ENCODE results near the gene NEUROD4.

Gene NEUROD4

DNA sequence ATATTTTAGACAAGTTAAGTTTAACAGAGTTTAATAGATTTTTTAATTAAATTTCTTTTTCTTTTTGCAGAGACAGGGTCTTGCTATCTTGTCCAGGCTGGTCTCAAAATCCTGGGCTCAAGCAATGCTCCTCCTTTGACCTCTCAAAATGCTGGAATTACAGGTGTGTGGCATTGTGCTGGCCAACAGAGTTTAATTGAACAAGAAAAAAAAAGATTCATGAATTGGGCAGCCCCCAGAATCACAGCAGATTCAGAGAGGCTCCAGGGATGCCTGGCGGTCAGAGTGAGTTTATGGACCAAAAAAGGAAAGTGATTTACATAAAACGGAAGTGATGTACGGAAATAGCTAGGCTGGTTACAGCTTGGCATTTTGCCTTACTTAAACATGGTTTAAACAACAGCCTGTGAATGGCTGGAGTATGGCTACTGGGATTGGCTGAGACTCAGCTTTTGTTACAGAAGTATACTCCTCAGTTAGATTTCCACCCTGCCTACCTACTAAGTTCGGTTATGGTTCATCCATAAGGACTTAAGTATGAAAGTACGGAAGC, 20.7 kb upstream of the NEUROD4 start:
- no peak for DNase-seq (ENCODE audit: low read depth)

DNA sequence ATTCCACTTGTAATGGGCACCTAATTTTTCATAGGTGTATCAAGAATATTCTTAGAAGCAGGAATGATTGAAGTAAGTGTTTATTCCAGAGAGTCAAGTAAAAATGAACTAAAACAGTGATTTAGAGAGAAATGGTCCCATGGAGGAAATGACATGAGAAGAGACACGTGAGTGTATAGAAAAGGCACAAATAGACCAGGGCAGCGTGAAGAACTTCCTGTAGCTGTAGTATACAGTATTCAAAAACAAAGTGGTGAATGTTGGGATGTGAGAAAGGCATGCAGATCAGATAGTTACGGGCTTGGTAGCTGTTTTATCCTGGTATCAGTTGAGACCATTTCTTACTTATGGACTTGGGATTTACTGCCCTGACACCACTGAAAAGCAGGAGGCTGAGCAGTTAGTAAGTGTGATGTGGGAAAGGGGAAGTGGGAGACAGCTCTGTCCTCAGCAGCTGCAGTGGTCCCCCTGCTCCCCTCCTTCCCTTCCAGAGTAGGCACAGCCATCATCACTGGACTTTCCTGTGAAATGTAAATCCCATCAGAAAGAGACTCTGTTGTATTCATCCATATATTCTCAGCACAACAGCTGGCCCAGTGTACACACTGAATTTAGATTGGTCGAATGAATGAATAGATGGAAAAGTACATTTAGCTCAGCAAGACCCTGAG, 18.4 kb upstream of the NEUROD4 start:
- no peak for DNase-seq (ENCODE audit: low read depth)

DNA sequence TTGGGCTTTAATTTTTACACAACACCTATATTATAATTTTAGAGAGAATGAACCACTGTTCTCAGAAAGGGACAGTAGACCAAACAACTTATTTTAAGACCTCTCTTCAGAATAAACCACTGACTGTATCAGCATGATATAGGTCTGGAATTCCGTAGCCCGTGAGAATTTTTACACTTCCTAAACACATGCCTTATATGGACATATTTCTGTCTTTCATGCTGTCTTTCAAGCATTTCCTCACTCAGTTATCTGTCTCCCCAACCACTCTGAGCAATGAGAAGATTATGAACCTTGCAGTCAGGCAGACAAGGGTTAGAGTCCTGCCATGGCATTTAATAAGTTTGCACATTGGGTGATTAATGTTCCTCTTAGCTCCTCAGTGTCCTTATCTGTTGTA, 17.4 kb upstream of the NEUROD4 start:
- DNase-seq (ENCODE audit: low read depth): no peak

DNA sequence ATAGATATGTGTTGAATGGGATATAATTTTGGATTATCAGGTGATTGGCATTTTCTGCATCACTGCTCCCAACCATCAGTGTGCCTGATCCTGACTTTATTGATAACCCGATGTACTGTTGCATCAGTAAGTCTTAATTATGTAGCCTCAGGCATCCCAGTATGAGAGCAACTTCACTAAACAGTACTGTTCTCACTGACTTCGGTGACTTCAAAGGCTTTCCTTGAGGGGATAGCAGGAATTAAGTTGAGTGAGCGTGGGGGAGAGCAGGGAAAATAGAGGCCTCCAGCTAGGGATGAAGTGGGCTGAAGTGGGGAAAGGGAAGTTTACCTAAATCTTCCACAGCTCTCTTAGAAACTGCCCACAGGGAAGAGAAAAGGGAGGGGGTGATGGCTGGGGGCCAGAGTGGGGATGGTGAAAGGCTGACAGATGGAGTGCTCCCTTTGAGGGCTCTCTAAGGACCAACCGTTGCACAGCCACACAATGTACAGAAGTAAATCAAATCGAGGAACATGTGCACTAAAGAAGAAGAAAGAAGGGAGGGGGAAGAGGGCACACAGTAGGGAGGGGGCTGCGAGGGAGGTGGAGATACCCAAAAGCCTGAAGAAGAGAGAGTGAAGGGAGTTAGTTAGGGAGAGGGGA, 10.7 kb upstream of the NEUROD4 start:
- DNase-seq (ENCODE audit: low read depth): no peak

DNA sequence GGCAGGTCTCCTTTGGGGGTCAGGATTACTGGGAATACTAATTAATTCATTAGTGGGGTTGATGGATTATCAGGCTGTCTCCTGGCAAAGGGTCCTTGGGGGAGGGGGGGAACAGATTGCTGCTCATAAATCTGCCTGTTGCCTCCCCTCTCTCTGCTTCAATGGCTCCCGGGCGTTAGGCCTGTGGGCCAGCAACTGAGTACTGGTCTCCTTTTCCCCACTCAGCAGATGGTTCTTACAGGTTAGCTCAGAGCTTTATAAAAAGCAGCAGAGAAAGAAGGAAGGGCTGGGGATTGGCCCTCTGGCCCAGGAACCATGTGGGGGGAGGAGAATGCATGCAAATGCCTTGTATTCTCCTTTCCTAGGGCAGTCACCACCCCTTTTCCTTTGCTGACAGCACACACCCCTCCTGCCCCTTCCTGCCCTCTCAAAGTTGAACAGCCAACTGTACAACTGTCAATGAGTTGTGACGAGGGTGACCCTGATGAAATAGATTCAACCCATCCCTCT, 2.3 kb upstream of the NEUROD4 start:
- DNase-seq (ENCODE audit: low read depth): no peak

DNA sequence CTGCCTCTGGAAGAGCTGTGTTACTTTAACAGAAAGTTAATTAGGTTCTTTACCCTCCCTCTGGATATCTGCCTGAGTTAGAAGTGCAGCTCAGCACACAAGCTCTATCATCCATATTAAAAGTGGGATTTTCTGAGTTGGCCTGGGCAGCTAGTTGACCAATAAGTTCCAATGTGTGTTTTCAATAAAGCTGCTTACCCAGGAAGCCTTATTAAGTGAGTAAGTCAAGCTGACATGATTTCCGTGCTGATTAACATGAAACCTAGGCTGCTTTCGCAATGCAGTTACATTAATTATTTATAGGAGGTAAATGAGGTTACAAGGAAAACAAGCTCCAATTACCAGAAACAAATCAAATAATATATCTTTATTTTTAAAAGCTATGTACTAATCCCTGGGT, 4.8 kb downstream of the NEUROD4 start:
- DNase-seq (ENCODE audit: low read depth): no peak

DNA sequence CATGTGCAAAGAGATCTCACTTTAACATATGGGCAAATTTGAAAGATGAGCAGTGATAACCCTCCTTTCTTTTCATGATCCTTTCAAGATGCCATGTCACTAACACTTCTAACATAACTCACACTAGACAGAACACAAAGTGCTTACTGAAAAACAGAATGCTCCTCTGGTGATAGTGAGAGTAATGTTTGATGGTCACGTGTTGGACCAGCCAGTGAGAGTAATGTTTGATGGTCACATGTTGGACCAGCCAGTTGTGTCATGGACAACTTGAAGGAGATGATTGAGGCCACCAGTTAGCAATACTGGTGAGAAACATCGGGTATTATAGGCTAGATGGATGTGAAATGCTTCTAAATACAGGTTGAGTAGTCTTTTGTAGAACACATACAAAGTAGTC, 5.7 kb downstream of the NEUROD4 start:
- no peak for DNase-seq (ENCODE audit: low read depth)

DNA sequence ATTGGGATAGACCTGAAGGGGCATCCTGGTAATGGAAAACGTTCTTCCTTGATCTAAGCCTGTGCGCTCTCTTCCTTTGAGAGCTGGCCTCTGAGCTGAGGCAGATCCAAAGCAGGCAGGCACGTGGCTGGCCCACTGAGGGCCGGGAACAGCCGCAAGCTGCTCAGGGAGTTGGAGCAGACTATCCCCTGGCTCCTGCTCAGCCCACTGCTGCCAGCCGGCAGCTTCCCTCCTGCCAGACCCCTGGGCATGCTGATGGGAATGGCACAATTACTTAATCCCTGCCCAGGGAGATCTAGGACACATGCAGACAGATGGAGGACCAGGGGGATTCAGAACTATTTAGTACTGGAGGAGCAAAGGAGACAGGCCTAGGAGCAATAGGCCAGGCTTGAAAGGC, 14.4 kb downstream of the NEUROD4 start:
- no peak for DNase-seq (ENCODE audit: low read depth)

DNA sequence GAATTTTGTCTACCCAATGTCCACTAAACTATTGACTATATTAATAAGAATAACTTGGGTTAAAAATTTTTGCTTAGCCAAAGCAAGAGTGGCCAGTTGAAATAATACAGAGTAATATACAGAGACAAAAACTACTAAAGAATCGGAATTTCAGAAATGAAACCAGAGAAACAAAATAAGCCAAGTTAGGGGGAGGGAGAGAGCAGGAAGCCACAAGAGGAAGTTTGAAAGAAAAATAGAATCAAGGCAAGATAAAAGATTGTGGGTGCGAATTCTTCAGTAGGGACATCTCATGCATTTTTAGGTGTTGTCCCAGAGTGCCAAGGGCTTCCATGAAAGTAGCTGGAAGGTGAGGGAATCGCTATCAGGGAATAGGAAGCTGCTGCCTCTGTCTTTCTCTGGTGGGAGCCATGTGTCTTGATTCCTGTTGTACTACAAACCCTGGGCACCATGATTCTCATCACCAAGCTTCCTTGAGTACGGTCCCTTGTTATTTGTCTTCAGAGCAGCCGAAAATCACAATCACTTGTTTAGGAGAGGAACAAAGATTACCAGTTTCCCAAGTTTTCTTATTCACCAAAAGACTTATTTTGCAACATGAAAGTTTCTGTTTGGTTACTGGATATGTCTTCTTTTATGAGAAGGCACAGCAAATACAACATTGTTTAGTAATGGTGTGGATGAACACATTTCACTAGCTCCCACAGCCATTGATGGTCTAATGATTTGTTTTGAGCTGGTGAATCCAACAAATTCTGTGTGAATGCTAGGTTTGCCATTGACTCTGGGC, 16.7 kb downstream of the NEUROD4 start:
- DNase-seq (ENCODE audit: low read depth): no peak

DNA sequence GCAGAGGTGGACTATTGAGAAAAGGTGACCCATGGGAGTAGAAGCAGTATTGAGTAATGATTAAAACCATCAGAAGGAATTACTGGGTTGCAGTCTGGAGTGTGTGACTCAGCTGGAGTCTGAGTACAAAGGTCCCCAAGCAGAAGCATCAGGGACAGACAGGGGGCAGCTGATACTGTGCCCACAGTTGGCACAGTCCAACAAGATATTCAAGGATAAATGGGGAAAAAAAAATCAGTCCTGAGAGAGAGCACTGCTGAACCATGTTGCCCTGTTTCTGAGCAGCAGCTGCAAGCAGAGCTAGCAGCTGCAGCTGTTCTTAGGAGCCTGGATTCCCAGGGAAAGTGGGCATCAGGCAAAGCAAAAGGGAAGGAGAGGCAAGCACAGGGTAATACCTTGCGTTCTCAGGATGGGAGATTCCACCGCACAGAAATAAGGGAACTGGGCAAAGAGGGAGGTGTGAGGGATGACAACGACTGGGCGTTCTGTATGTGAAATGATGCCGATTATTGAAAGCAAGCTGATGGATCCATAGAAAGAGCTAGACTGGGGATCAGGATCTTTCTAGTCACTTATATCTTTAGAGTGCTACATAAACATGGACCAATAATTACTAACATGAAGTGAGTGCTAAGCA, 17.7 kb downstream of the NEUROD4 start:
- DNase-seq (ENCODE audit: low read depth): no peak

DNA sequence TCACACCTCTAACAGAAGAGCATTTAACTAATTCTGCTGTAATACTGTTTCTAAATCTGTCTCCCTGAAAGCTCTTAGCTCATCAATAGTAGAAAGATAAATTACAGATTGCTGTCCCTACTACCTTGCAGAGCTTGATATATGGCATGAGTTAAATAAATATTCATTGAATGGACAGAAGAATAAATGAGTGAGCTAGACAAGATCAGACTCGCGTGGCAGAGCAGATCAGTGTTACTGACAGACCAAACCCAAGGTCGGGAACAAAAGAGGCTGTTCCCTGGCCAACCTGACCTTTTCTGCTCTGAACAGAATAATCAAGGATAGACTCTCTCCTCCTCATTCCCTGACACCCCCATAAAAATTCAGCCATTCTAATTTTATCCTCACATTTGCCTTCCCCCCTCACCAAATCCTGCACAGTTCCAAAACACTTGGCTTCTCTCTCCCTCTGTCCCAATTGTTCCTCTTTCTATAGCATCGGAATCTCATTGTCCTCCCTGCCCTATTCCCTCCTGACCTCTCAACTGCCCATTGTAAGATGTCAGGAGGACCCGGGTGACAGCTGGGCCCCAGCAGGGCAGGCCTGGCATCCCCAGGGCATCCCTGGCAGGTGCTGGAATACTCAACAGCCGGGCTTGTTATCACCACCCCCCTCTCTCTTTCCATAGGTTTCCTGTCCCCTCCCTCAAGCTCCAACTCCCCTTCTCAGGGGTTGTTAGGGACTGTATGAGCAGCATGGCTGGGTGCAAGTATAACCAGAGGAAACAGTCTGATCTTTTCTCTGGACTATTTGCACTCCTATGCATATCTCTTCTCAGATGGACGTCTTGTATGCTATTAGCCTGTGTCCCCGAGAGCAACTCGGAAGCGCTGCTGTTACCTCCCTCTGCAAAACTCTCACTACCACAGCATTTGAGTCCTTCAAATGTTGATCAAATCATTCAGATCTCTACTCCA, 19.9 kb downstream of the NEUROD4 start:
- DNase-seq (ENCODE audit: low read depth): no peak

DNA sequence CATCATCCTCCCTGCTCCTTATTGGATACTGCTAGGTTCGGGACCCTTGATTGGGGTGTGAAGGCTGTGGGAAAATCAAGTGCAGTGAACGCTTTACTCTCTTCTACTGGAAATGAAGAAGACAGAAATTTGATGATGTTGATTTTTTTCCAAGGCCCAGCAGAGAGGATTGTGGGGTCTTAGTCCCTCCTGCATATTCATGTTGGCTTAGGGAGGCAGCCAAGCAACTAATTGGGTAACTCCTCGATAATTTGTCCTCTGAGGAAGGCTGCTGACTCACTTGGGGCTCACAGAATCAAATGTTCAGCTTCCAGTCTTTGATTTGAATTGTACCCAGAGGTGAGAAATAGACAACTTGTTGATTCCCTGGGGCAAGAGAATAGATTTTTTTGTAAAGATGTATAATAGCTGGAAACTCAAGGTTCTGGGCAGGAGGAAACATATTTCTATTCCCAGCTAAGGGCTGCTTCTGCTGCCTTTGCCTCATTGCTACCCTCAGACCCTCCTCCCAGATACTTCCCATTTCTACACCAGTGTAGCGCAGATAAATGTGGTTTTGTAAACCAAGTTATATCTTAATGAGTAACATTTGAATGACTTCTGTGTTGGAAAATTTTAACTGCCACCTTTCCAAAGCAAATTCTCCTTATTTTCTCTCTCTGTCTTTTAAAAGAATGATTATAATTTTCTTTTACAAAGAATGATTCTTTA, 21.7 kb downstream of the NEUROD4 start:
- no peak for DNase-seq (ENCODE audit: low read depth)

DNA sequence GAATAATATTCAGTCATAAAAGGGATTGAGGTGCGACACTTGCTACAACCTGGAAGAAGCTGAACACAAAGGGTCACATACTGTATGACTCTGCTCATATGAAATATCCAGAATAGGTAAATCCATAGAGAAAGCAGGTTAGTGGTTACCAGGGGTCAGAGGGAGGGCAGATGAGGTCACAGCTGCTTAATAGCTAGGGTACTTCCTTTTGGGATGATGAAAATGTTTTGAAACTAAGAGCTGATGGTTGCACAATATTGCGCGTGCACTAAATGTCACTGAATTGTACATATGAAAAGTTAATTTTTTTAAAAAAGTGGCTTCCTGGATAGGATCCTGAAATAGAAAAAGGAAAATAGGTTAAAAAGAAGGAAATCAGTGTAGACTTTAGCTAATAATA, 23.8 kb downstream of the NEUROD4 start:
- no peak for DNase-seq (ENCODE audit: low read depth)

DNA sequence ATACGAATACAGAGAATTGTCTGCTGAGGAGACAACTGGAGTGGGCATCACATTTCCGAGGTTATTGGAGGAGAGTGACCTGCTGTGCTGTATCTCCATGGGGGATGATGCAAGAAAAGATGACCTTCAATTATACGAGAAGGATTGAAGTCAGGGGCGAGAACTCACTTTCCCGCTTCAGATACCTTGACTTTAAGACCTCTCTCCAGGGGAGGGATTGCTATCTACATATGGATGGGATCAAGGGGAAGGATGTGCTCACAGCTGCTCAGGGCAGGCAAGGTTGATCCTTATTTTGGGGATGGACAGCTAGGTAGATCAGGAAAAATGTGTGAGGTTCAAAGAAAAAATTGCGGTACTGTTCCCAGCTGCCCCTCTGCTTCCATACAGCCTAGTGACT, 24.4 kb downstream of the NEUROD4 start:
- no peak for DNase-seq (ENCODE audit: low read depth)

DNA sequence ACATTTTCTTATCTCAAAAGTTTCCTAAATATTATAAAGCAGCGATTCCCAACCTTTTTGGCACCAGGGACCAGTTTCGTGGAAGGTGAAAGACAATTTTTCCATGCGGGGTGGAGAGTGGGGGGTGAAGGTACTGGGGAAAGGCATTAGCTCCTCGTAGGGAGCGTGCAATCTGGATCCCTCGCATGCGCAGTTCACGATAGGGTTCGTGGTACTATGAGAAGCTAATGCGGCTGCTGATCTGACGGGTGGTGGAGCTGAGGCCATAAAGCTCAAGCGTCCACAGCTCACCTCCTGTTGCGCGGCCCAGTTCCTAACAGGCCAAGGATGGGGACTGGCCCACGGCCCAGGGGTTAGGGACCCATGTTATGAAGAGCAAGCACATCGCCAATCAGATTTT, 29.9 kb downstream of the NEUROD4 start:
- no peak for DNase-seq (ENCODE audit: low read depth)

DNA sequence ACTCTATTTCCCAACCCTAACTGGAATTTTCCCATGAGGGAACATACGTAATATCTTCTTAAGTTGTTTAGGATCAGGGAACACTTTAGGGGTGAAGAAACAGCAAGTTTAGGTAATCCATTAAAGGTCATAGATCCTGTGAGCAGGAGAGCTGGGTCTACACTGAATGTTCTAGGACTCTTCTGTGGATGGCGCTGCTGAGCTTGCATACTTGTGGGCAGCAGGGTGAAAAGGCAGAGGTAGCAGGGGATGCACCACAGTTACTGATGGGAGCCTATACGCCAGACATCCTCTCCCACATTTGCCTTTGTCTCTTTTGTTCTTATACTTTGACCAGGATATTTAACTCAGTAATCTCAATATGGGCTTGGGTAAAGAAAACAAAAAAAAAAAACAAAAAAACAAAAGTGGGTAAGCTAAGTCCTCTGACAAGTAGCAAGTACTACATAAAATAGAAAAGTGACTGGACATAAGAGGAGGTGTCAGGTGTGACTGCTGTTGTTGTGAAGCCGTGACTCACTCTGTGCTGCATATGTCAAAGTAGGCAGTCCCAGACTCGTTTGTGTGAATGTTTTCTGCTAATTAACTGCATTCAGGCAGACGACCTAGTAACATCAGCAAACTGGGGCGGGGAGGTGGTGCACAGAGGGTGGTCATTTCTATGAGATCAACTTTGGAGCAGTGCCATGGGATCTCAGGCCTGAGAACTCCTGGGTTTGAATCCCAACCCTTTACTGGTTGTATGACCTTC, 31.6 kb downstream of the NEUROD4 start:
- DNase-seq (ENCODE audit: low read depth): no peak

DNA sequence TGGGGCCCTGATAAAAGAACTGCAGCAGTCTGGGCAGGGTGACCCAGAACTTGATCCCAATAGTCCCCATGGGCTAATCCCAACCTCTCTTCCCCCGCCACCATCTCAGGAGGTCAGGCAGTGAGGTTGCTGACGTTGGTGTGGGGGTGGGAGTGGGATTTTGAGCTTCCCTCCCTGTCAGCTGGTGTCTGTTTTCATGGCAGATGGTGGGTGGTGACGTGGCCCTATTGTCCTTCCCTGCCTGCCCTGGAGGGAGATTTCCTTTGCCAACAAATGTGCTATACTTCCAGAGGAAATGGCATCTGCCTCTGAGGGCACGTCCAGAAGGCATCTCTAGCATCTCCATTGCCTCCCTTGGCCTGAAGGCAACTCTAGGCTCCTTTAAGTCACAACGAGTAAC, 37.7 kb downstream of the NEUROD4 start:
- no peak for DNase-seq (ENCODE audit: low read depth)

DNA sequence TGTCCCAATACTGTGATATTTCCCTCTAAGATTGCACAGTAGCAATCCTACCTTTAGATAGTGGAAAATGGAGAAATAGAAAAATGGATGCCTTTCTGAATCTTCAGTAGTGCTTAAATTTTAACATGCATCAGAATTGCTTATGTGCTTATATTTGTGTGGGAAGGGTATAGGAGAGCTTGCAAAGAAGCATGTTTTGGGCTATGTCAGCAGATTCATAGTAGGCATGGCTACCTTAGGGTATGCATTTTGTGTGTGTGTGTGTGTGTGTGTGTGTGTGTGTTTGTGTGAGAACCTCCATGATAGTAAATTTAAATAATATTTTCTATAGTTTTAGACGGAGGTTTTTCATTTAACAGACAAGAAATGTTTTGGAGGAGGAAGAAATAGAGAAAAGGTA, 38.3 kb downstream of the NEUROD4 start:
- DNase-seq (ENCODE audit: low read depth): no peak

DNA sequence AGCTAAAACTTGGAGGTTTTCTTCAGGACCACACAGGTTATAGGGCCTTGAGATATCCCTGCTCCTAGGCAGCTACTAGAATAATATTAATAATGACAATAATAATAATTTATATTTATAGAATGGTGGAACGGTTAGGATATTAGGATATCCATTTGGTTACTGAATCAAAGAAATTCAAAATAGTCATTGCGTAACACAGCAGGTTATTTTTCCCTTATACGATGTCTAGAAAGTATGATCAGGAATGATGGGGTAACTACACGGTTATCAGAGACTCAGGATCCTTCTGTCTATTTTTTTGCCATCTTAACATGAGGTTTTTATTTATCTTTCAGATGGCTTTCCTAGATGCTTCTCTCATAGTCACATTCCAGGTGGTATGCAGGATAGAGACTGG, 39.0 kb downstream of the NEUROD4 start:
- DNase-seq (ENCODE audit: low read depth): no peak

DNA sequence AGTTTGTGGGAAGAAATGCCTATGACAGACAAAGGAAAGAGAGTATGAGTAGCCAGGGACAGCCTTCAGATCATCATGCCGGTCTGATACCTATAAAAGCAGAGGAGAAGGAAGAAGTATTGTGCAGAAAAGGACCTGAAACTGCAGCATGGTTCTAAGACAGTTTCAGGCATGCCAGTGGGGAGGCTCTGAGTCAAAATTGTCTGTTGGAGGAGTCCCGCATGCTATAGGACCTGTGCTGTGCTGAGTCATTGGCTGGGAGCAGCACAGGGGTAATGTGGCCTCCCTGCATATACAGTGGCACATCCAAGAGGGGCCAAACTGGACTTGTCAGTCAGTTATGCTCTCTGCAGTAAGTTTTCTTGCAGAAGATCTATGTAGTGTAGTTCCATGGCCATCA, 40.7 kb downstream of the NEUROD4 start:
- DNase-seq (ENCODE audit: low read depth): no peak
